CD4-positive, alpha-beta T cell treated with Interferon gamma for 1 hour (primary cell): ENCODE measurements around the gene CACNA1C.
A peak's percentile ranks its signal among the peaks of the same experiment; 100 is the strongest.

ENCODE experiments used
- DNase-seq: peaks from one replicate; pipeline ENCODE4 v3.0.0-alpha.2; 2020

Gene CACNA1C

GRCh38 chr12:2578772-2579171 is 526.0 kb downstream of the CACNA1C start:
- DNase-seq, result no peak

- DNase-seq, result no peak
These were observed 528.0 kb downstream of the CACNA1C start for GRCh38 chr12:2580821-2581220.

- DNase-seq, result no peak
These were observed 528.7 kb downstream of the CACNA1C start for GRCh38 chr12:2581293-2582045.

- no peak for DNase-seq
These were observed 529.8 kb downstream of the CACNA1C start for GRCh38 chr12:2582631-2583030.

- DNase-seq, result peak; percentile 13
These were observed 530.3 kb downstream of the CACNA1C start for GRCh38 chr12:2583091-2583497.

- no peak for DNase-seq
These were observed 531.0 kb downstream of the CACNA1C start for GRCh38 chr12:2583642-2584401.

GRCh38 chr12:2586156-2587038 is 533.6 kb downstream of the CACNA1C start:
- DNase-seq, result no peak

GRCh38 chr12:2588345-2588744 is 535.6 kb downstream of the CACNA1C start:
- no peak for DNase-seq

GRCh38 chr12:2589381-2589780 is 536.6 kb downstream of the CACNA1C start:
- DNase-seq, result no peak

- no peak for DNase-seq
These were observed 540.3 kb downstream of the CACNA1C start for GRCh38 chr12:2593045-2593444.

- no peak for DNase-seq
These were observed 543.7 kb downstream of the CACNA1C start for GRCh38 chr12:2596441-2596840.

GRCh38 chr12:2605301-2605700 is 552.5 kb downstream of the CACNA1C start:
- DNase-seq, result no peak

- no peak for DNase-seq
These were observed 553.6 kb downstream of the CACNA1C start for GRCh38 chr12:2606186-2606910.

GRCh38 chr12:2607881-2608607 is 555.3 kb downstream of the CACNA1C start:
- no peak for DNase-seq

GRCh38 chr12:2608608-2608945 is 555.8 kb downstream of the CACNA1C start:
- no peak for DNase-seq

GRCh38 chr12:2609020-2609419 is 556.2 kb downstream of the CACNA1C start:
- DNase-seq, result no peak

GRCh38 chr12:2610358-2610757 is 557.6 kb downstream of the CACNA1C start:
- no peak for DNase-seq

GRCh38 chr12:2613326-2614073 is 560.7 kb downstream of the CACNA1C start:
- no peak for DNase-seq

GRCh38 chr12:2614341-2614740 is 561.6 kb downstream of the CACNA1C start:
- no peak for DNase-seq

- no peak for DNase-seq
These were observed 563.0 kb downstream of the CACNA1C start for GRCh38 chr12:2615665-2616402.

GRCh38 chr12:2616763-2617162 is 564.0 kb downstream of the CACNA1C start:
- DNase-seq, result no peak
